Right renal pelvis (tissue), 4 donors: ENCODE results near the gene MFSD8. TPM values are rescaled to one million over a fixed set of nuclear protein-coding genes. Genes with fewer than 3 reads are reported as not detected.

Experiments
- polyA plus RNA-seq, 4 donors: library from polyadenylated mRNA; unstranded; fragments of 120-200 nt; gene quantifications; one replicate each; pipeline ENCODE4 v1.2.1, GENCODE V29; 2013; ENCODE audit not compliant: insufficient read length in 4 of 4

Gene MFSD8
- polyA plus RNA-seq, 4 donors = 23.3 to 36.0 (median 27.4) TPM

Other genes with a start within 250 kb of the MFSD8 start
- gene SLC25A31, start 234.8 kb downstream of the MFSD8 start, polyA plus RNA-seq = not detected
- gene HSPA4L, start 182.9 kb downstream of the MFSD8 start, polyA plus RNA-seq = 10 to 100 TPM in 2 of 4 donors, 1 to 10 TPM in 2; 8.3 to 12.1 (median 10.3) TPM
- gene PLK4, start 84.3 kb downstream of the MFSD8 start, polyA plus RNA-seq = 10 to 100 TPM; 19.5 to 23.0 (median 21.5) TPM
- gene ABHD18, start 233 bp upstream of the MFSD8 start, polyA plus RNA-seq = 10 to 100 TPM; 12.0 to 15.5 (median 12.6) TPM
- 10 to 100 TPM; 20.9 to 25.9 (median 23.7) TPM for gene LARP1B, start 96.1 kb upstream of the MFSD8 start, polyA plus RNA-seq